Thoracic aorta (tissue), 2 donors: ENCODE data around the gene SSH2. TPM values are rescaled to one million over a fixed set of nuclear protein-coding genes. Genes with fewer than 3 reads are reported as not detected.

ENCODE experiments used
- ATAC-seq: fragments of 150-250 bp; one replicate; pipeline ENCODE4 v1.8.0; 2017; ENCODE audit warnings: low read depth; ENCODE audit not compliant: insufficient number of reproducible peaks, low FRiP score
- DNase-seq: peaks from one replicate; pipeline ENCODE4 v3.0.0-alpha.2; 2020; ENCODE audit warnings: low spot score
- H3K27ac ChIP-seq, 2 donors: fragments of 200-600 bp; sonication (generic); 1 replicate in 1 of 2; 2 replicates in 1 of 2; pipeline ENCODE4 v1.5.1; 2016; ENCODE audit warnings: mild to moderate bottlenecking in 2 of 2, moderate library complexity in 2 of 2
- H3K27me3 ChIP-seq: fragments of 200-600 bp; sonication (generic); replicated peaks from 2 replicates; pipeline ENCODE4 v1.6.0; 2016; ENCODE audit warnings: mild to moderate bottlenecking; ENCODE audit not compliant: insufficient read depth
- H3K36me3 ChIP-seq: fragments of 200-600 bp; sonication (generic); one replicate; pipeline ENCODE4 v1.5.1; 2016
- H3K4me1 ChIP-seq, 2 donors: fragments of 200-600 bp; sonication (generic); 1 replicate in 1 of 2; 2 replicates in 1 of 2; pipeline versions ENCODE4 v1.5.1 to v1.6.0; 2016; ENCODE audit warnings: low read depth in 2 of 2, mild to moderate bottlenecking in 1 of 2; ENCODE audit not compliant: control insufficient read depth in 1 of 2
- H3K4me3 ChIP-seq: fragments of 200-600 bp; sonication (generic); 2 replicates; pipeline ENCODE4 v1.5.1; 2016; ENCODE audit warnings: mild to moderate bottlenecking
- H3K9me3 ChIP-seq: fragments of 200-600 bp; sonication (generic); 2 replicates; pipeline ENCODE4 v1.5.1; 2016
- CTCF ChIP-seq: fragments of 200-600 bp; sonication (generic); IDR thresholded peaks from one replicate; pipeline ENCODE4 v1.5.1; 2019; ENCODE audit warnings: antibody characterized with exemption
- total RNA-seq, 2 donors: library from RNA; depleted of rRNA; stranded (reverse); fragments of >200 nt; gene quantifications; one replicate each; pipeline versions ENCODE4 v1.1.0 to v1.2.3, GENCODE V29; 2016

SSH2 gene
- total RNA-seq, 2 donors from 2014 or later: 31.5 to 33.2 TPM

GRCh38 chr17:29610395-29610794, 319.6 kb downstream of the SSH2 start:
- Histone ChIP-seq H3K4me3 (no peak overlapping the region), H3K36me3 (no peaks in the 10 kb centered on the region), H3K9me3 (no peaks in the 10 kb centered on the region), H3K4me1 (peaks cover 14 to 26% of the 10 kb centered on the region in 2 donors), H3K27ac (no peak overlapping the region), H3K27me3 (no peaks in the 10 kb centered on the region)
- ATAC-seq (no peak), DNase-seq (no peak)
- no peak for TF ChIP-seq CTCF

- ATAC-seq (no peak), DNase-seq (no peak)
- H3K4me3 ChIP-seq: no peak overlapping the region
- no peaks in the 10 kb centered on the region for H3K36me3 ChIP-seq
- H3K4me1 ChIP-seq: peaks cover 5 to 12% of the 10 kb centered on the region in 2 donors
- H3K9me3 ChIP-seq: no peaks in the 10 kb centered on the region
- no peaks in the 10 kb centered on the region for H3K27me3 ChIP-seq
- H3K27ac ChIP-seq: no peak overlapping the region
- no peak for TF ChIP-seq CTCF
These were observed 321.0 kb downstream of the SSH2 start for GRCh38 chr17:29608986-29609385.

- H3K27me3 ChIP-seq: no peaks in the 10 kb centered on the region
- no peaks in the 10 kb centered on the region for H3K9me3 ChIP-seq
- H3K4me1 ChIP-seq: no peaks in the 10 kb centered on the region
- no peak for ATAC-seq
- DNase-seq: no peak
- no peaks in the 10 kb centered on the region for H3K36me3 ChIP-seq
- no peak overlapping the region for H3K4me3 ChIP-seq
- no peak overlapping the region for H3K27ac ChIP-seq
- TF ChIP-seq CTCF: no peak
These were observed 322.4 kb downstream of the SSH2 start for GRCh38 chr17:29607557-29608195.

DNA sequence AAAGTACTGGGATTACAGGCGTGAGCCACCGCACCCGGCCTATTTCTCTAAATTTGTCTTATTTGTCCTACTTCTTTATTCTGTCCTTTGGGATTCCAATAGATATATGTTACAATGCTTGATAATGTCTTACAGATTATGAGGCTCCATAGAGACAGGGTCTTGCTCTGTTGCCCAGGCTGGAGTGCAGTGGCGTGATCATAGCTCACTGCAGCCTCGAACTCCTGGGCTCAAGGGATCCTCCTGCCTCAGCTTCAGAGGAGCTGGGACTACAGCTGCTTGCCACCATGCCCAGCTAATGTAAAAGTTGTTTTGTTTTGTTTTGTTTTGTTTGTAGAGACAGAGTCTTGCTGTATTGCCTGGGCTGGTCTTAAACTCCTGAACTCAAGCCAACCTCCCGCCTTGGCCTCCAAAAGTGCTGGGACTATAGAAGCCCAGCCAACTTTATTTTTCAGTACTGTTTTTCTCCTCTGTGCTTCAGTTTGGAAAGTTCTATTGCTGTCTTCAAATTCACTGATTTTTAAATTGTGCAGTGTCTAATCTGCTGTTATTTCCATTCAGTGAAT, 326.8 kb downstream of the SSH2 start:
- ATAC-seq: no peak
- H3K4me1 ChIP-seq: no peaks in the 10 kb centered on the region
- no peak overlapping the region for H3K27ac ChIP-seq
- TF ChIP-seq CTCF: no peak
- no peaks in the 10 kb centered on the region for H3K36me3 ChIP-seq
- no peaks in the 10 kb centered on the region for H3K27me3 ChIP-seq
- no peak for DNase-seq
- no peaks in the 10 kb centered on the region for H3K9me3 ChIP-seq
- no peak overlapping the region for H3K4me3 ChIP-seq

DNA sequence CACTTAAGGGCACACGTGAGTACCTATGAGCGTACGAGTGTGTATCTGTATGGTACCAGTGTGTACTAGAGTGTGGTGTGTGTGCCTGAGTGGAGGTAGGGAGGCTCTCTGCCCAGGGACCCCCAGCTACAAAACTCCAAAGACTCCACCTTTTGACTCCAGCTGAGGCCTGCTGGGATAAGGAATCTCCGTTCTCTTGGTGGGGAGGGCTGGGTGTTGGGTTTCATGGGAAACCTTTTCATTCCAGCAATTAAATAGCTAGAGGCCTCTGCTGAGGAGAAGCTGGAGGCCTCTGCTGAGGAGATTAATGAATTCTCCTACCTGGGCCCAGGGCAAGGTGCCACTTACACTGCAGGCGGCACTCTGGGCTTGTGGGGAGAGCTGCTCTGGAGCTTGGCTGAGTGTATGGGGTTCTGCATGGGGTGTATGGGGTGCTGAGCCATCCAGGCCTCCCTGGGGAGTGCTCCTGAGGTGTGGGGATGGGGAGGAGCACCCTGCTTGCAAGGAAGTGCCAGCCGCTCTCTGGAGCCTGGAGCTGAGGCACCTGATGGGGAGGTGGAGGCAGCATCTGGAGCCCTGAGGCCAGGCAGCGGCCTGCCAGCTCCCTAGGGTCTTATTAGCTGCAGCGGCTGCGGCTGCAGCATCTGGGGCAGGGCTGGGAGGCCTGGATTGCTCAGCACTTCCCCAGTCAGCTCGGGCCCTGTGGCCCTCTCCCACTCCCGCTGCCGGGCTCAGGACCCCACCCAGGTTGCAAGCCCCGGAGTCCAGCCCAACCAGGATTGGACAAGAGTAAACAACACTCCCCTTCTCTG, 332.5 kb downstream of the SSH2 start:
- ATAC-seq: no peak
- H3K27ac ChIP-seq: no peak overlapping the region
- H3K4me3 ChIP-seq: no peak overlapping the region
- H3K27me3 ChIP-seq: no peaks in the 10 kb centered on the region
- DNase-seq: no peak
- TF ChIP-seq CTCF: no peak
- no peaks in the 10 kb centered on the region for H3K36me3 ChIP-seq
- peaks cover 9 to 18% of the 10 kb centered on the region in 2 donors for H3K4me1 ChIP-seq
- no peaks in the 10 kb centered on the region for H3K9me3 ChIP-seq
